Embryonic facial prominence (tissue), 1 donor: ENCODE results near the gene LRMDA.

Source experiments
- DNase-seq: peaks from one replicate; pipeline ENCODE4 v3.0.0-alpha.2; 2016; ENCODE audit errors: extremely low spot score

LRMDA gene

DNA sequence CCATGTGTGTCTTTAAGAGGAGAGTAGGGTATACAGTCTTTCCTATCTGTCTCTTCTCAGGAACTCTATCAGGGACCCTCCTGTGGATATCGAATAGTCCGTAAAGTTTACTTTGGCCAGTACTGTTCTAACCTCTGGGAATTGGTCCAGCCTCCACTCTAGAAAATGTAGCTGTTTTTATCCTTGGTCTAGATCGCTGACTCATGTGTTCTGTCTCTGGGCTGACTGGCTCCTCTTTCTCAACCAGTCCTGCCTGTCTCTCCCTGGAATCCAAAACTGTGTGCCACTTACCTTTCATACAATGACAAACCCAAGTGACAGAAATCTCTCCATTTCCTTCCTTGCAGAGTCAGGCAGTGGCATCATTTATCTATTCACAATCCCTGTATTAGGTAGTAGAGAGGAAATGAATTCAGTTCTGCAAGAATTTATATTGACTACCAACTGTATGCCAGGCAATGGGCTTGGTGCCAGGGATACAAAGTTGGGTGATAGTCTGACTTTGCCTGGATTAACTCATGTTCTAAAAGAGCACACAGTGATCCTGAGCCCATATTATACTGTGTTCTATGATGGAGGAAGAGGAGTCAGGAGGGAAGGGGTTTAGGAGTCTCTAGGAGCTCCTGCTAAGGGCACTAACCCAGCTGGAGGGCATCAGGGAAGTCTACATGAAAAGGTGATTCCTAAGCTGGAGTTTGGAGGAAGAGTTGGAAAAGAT, 232.7 kb downstream of the LRMDA start:
- DNase-seq = no peak

DNA sequence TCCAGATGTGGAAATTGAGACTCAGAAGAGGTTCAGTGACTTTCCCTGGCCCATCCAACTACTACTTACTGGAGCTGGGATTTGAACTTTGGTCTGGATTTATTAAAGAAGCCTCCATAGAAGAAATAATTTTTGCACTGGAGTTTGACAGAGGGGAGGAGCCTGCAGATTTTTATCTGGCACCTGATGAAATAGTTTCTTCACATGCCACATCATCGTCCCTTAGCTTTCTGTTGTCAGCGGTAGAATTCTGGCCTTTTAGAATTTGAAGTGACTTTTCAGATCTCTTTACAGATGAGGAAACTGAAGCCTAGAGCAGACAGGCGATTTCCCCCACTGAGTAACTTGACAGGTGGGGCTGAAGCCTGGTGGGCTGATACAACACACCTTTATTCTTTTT, 233.5 kb downstream of the LRMDA start:
- DNase-seq = no peak

GRCh38 chr10:75665707-75666106, 234.3 kb downstream of the LRMDA start:
- no peak for DNase-seq

DNA sequence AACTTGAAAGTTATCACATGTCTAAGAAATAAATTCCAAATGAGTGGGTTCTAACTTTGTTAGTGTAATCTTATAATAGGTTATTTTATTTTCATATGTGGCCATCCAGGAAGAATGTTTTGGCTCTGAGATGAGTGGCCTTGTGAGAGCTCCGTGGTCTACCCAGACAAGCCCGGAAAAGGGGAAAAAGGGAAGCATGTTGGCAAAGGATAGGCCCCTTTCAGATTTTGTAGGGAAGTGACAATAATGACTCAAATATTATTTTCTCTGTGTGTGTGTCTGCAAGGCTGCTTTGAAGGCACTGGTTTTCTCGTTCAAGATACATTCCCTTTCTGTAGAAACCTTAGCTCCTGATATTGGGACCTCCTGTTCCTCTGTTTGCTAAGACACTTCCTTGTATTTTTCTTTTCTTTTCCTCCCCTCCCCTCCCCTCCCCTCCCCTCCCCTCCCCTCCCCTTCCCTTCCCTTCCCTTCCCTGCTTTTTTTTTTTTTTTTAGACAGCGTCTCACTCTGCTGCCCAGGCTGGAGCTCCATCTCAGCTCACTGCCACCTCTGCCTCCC, 240.8 kb downstream of the LRMDA start:
- no peak for DNase-seq

GRCh38 chr10:75672842-75673241, 241.4 kb downstream of the LRMDA start:
- DNase-seq = no peak

DNA sequence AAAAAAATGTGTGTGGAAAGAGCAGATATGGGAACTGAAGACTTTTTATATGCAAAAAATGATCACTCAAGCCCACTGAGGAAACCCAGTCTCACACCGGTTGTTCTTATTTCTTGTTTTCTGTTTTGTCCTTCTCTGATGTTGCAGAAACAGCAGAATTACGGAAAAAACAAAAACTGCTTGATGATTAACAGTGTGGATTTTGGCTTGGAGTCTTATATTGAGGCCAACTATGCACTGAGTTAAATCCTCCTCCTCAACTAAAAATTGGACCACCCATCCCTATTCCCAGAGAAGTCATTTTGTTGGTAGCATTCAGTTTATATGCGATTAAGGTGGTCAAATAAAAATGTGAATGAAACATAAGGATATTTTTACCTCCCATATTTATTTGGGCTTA, 246.1 kb downstream of the LRMDA start:
- DNase-seq = no peak

GRCh38 chr10:75678527-75678926, 247.1 kb downstream of the LRMDA start:
- DNase-seq = no peak

DNA sequence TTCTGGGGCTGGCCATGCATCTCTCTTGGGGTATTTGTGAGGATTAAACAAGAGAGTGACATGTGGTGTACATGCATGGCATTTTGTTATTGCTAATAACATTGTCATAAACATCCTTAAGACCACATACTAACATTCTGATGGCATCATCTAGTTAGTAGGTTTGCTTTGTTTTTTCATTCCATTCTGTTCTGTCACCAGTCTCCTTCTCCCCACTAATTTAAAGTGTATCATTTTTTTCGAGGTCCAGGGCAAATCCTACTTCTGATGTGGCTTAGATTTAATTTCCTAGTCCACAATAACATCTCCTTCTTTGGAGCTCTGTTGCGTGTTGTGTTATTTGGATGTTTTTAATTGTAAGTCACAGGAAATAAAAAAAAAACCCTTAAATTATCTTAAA, 248.1 kb downstream of the LRMDA start:
- DNase-seq = no peak

DNA sequence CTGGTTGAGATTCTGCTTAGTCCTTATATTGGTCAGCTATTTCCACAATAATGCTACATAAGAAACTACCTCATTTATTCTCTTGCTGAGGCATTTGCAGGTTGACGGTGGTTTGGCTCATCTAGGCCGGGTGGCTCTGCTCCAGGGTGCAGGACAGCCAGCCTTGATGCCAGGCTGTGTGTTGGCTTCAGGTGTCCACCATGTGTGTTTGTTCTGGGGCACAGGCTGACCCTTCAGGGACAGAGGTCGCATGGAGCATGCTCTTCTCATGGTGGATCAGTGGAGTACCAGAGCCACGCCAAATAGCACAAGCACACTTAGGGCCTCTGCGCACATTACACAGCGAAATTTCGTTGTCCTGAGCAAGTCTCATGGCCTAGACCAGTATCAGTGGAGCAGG, 249.9 kb downstream of the LRMDA start:
- no peak for DNase-seq

DNA sequence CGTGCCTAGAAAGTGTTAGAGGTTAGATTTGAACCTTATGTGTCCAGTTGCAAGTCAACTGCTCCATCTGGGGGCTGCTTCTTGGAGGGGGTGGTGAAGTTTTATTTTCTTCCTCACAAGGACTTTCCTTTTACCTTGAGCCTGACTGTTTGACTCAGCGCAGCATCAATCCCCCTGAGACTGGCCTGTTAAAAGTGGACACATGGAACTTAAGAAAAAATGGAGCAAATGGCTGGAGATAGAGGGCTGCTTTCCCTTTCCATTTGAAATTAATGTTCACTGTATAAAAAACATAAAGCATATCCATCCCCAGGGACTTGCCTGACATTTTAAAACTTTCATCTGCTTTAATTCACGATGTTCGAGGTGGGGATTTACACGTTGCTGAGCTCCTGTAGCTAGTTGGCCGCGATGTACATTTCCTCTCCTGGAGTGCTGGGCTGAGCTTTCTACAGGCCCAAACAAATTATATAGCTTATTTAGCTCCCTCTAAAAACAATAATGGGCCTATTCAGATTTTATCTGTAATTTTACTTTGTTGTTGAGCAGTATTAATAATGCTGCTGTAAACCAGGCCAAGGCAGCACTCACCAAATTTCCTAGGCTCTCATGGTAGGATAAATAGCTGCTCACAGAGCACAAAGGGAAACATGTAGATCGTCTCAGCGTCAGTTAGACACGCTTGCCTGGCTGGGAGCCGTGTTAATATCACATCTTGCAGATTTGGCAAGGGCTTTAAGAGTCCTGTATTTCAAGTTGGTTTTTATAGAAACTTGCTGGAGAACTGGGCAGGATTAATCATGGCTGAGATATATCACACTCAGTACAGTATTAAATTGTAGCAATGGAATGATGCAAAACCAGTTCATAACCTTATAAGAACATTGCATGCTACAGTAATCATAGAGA, 251.5 kb downstream of the LRMDA start:
- peak; percentile 19 for DNase-seq

DNA sequence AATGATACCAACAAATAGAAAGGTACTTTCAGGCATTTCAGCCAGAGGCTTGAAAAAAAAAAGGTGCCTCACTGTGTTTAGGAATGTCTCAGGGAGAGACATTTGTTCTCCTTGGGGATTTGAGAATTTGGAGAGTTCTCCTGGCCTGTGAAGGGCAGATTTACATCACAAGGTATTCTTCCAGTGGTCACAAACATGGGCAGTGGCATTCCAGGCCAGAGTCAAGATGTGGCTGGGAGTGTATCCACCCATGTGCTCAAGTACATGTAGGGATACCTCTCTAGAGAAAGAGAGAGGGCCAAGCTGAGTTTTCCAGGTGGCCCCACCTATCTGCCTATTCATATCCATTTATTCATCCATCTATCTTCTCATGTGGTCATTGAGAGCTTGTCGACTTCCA, 253.8 kb downstream of the LRMDA start:
- no peak for DNase-seq

GRCh38 chr10:75688506-75689300, 257.3 kb downstream of the LRMDA start:
- DNase-seq = no peak

DNA sequence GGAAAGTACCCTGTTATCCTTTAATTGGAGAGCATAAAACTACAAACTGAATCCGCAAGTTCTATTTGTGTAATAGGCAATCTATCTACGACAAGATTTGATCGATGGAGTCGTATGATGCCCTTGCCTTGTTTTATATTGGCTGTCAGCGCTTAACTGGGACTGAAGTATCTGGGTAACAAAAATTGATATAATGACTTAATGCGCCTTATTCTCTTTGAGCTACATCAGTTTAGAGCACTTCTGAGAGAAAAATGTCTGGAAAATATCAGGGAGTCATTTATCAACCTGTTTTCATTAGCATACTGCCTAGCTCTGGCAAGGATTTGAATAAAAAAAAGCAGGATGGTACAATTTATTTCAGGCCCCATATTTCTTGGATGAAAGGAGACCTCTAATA, 262.1 kb downstream of the LRMDA start:
- no peak for DNase-seq

DNA sequence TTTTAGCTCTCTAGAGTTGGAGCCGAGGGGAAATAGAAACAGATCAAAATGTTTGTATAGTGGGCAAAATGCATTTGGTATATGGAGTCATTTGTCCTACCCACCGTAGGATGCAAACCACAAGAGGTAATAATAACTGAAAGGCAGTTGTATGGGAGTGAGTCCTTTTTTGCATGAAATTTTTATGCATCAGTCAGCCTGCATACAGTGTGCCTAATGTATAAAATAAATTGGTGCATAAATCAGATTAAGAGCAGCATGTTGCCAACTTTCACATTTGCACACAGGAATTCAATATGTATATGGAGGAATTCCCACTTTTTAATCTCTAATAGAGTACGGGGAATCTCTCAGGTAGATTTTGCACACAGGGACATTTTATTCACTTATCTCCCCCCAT, 262.8 kb downstream of the LRMDA start:
- no peak for DNase-seq

GRCh38 chr10:75694790-75695189, 263.4 kb downstream of the LRMDA start:
- no peak for DNase-seq

DNA sequence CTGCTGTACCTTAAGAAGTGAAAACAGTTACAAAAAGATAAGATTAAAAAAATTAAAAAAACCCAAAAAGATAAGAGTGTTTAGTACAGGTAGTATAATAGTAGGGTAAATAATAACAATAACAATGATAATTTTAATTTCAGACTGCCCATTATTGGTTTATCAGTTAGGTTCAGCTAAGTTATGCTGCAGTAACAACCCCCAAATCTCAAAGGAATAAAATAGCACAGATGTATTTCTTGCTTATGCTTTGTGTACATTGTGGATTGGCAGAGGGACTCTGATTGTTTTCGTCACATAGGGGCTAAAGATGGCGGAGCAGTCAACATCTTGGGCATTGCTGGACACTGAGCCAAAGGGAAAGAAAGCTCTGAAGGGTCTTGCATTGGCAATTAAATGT, 264.6 kb downstream of the LRMDA start:
- DNase-seq = no peak

GRCh38 chr10:75696536-75696935, 265.1 kb downstream of the LRMDA start:
- DNase-seq = no peak

DNA sequence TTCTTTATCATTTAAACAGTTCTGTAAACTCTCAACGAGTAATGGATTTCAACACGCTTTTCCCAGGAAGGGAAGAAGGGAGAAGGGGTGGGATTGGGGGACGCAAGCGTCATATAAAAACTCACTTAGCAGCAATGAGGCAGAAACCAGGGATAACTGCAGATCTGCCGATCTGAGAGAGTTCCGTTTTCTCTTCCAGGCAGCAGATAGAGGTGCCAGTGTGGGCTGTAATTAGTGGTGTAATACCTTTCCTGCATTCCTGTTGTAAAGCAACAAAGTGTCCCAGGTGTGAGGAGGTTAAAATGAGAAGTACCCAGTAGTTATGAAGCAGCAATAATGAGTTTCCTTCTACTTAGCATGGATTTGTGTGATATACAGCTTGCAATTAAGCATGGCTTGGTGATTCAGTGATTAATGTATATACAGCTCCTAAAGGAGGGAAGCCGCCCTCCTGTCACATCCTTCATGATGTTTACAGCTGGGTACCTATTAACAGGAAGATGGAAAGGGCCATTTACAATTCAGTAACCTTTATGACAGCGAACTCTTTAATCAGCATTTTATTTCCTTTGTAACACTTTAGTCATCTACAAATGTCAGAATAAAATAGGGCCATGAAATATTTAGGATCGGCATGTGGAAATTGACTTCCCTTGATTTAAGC, 271.9 kb downstream of the LRMDA start:
- no peak for DNase-seq

GRCh38 chr10:75705426-75705825, 274.0 kb downstream of the LRMDA start:
- DNase-seq = no peak

GRCh38 chr10:75707080-75707840, 275.8 kb downstream of the LRMDA start:
- no peak for DNase-seq

DNA sequence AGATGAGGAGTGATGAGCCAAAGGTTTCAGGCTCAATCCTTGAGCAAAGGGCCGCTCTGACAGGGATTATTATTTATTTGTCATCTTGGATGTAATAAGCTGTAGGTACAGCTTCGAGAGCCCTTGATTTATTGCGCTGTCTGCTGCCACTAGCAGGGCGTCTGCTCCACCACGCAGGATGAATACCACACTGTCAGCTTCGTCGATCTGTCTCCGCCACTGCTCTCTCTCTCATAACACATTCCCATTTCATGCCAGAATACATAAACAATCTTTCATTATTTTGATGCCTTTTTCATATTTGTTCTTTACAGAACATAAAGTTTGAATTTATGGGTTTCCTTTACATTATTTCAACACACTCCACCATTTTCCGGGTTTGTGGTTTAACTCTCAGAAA, 276.6 kb downstream of the LRMDA start:
- DNase-seq = no peak
